Ramos (cell line): ENCODE measurements around the gene CFAP74.

Experiments used
- in situ Hi-C: fragments of 300-500 bp; cut with MboI; formaldehyde crosslinking; loops from one replicate; pipeline ENCODE4 v1.14.3; 2022; ENCODE audit warnings: low sequenced_read_pairs; ENCODE audit not compliant: unreplicated experiment

CFAP74 gene

DNA sequence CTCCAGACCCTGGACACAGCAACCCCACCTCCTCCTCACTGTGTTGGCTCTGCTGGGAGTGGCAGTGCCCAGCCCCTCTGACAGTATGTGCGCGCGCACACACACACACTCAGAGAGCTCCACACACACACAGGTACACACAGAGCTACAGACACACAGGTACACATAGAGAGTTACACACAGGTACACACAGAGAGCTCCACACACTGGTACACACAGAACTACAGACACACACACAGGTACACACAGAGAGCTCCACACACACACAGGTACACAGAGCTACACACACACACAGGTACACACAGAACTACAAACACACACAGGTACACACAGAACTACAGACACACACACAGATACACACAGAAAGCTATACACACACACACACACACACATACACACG is 40.3 kb upstream of the CFAP74 start:
- in situ Hi-C loops, result loop anchor here (10.0 kb wide), 1 partner anchor 329 kb away; no protein-coding TSS in a partner anchor

DNA sequence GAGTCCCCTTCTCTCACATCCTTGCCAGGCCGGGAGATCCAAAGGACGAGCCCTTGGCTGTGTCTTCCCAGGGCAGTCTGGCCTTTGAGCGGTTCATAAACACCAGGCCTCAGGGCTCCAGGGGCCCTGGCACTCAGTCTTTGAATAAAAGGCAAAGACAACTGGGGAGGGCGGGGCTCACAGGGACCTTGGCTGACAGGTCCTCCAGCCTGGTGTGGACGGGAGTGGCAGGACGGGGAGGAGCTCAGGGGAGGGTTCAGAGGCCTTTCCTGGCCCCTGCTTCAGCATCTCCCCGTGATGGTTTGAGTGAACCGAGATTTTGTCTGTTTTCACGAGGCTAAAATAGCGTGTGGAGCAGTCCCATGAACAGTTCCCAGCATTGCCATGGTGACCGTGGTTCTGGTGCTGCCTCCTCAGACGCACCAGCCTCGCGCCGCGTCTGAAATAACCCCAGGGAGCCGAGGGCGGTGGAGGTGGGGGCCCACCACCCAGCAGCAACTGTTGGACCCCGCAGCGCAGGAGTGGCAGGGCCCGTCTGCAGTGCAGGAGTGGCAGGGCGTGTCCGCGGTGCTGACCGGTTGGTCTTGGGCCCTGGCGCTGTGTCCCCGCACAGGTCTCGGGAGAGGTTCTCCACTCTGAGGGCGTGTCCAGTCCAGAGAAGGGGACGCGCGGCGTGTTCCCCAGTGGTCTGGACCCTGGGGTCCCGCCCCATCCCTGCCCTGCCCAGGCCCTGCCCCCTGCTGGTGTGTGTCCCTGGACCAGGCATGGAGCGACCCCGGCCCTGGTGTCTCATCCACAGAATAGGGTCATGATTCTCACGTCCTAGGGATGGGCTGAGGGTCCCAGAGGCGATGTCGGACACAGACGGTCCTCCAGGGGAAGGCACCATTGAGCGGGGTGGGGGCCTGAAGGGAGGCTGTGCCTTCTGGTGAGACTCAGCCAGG is 39.5 kb upstream of the CFAP74 start:
- in situ Hi-C loops, result loop anchor here (10.0 kb wide), 1 partner anchor 328 kb away; no protein-coding TSS in a partner anchor

DNA sequence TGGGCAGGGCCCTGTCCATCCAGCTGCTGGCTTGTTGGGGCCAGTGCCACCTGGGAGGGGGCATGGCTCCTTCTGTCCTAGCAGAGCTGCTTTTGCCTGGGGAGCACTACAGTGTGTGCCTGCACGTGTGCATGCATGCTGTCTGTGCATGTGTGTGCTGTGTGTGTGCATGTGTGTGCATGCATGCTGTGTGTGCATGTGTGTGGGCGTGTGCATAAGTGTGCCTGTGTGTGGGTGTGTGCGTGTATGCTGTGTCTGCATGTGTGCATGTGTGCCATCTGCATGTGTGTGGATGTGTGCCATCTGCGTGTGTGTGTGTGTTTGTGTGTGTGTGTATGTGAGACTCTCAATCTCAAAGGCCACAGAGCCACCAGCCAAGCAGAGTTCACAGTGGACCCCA is 38.3 kb upstream of the CFAP74 start:
- in situ Hi-C loops, result loop anchor here (10.0 kb wide), 1 partner anchor 327 kb away; no protein-coding TSS in a partner anchor

DNA sequence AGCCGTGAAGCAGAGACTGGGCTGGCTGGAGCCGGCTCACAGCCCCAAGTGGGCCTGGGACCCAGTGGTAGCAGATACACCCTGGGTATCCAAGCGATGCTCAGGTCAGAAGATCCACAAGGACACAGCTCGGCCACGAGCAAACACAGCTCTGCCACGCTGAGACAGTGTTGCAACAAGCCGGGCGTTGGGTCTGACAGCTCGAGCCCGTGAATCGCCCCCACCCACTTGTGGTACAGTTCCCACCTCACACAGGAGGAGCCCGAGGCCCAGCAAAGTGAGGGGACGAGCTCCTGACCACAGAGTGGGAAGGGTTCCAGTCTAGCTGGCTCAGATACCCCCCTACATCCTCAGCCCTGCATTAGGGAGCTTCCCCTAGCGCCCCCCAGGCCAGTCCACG is 37.7 kb upstream of the CFAP74 start:
- in situ Hi-C loops, result loop anchor here (10.0 kb wide), 1 partner anchor 327 kb away; no protein-coding TSS in a partner anchor

DNA sequence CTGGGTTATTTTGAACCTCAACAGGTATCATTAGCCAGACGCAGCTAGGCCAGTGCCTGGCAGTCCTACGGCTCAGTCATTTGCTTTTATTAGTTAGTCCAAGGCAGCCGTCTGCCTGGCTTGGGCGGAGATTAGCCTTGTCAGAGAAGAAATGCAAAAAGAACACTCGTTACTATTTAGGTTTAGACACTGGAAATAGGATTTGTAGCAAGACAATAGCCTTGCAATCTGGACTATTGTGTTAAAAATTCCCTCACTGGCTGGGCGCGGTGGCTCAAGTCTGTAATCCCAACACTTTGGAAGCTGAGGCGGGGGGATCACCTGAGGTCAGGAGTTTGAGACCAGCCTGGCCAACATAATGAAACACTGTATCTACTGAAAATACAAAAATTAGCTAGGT is 35.7 kb upstream of the CFAP74 start:
- in situ Hi-C loops, result loop anchor here (5.0 kb wide), 1 partner anchor 92 kb away; no protein-coding TSS in a partner anchor

DNA sequence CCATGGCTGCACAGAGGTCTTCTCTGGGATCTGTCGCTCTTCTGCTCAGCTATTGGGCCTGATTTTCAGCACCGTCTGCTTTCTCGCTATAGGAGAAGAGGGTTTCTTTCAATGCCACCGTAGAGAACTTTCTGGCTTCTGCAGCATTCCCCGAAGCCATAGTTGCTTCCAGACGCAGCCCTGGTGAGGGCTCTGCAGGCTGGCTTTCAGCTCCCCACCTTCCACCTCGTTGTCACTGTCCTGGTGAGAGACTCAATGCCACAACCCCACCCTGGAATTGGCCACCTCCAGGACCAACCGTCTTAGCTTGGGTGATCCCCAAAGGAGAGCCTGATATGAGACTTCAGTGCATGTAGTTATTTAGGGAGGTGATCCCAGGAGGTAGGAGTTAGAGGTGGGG is 34.6 kb upstream of the CFAP74 start:
- in situ Hi-C loops, result loop anchor here (5.0 kb wide), 1 partner anchor 91 kb away; no protein-coding TSS in a partner anchor

DNA sequence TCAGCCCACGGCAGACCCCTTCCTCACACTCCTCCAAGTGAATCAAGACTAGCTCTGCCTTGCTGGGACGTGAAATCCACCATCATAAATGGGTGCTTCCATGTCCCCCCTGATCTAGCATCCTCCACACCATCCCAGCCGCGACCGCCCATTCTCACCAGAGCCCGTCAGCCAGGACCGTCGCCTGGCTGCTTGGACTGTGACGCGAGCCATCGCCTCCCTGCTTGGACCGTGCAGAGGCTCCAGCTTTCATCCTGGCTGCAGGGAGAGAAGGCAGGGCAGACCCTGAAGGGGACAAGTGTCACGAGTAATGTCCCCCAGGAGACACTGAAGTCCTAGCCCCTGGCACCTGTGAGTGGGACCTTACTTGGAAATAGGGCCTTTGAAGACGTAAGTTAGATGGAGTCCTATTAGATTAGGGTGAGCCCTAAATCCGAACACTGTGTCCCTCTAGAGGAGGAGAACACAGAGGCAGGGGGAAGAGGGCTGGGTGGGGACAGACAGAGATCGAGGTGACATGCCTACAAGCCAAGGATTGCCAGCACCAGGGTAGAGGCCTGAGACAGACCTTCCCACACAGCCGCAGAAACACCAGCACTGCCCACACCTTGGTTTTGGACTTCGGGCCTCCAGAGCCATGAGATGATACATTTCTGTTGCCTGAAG is 33.9 kb upstream of the CFAP74 start:
- in situ Hi-C loops, result loop anchor here (5.0 kb wide), 1 partner anchor 90 kb away; no protein-coding TSS in a partner anchor

DNA sequence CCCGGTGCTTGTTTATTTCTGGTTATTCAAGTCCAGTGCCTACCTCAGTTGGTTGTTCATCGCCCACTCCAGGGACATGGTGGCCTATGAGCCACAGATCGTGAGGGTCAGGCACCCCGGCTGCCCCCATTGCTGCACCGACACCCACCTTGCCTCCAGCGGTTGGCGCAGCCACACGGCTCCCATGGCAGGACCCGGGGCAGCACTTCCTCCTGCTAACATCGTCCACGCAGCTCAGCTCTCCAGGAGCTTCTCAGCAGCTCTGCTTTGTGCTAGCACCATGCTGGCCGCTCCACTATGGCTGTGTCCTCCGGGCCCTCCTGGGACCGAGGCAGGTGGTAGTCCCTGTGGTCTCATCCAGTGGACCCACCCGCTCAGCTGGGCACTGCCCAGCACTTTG is 32.7 kb upstream of the CFAP74 start:
- in situ Hi-C loops, result loop anchor here (5.0 kb wide), 1 partner anchor 89 kb away; no protein-coding TSS in a partner anchor

DNA sequence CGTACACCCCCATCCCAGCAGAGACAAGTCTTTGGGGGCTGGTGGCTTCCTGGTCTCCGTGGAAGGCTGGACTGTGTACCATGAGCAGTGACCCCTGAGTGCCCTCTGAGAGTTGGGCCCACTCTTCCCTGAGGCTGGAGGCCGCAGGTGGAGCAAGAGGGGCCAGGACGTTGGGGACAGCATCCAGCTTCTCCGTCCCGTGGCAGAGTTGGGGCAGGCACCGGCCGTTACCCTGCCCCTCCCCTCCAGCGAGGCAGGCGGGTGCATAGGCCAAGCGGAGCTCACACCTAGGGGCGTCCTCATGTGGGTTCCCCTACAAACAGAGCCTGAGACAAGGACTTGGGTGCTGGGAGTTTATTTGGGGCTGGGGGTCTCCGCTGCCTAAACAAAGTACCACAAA is 29.6 kb upstream of the CFAP74 start:
- in situ Hi-C loops, result no loop called here

DNA sequence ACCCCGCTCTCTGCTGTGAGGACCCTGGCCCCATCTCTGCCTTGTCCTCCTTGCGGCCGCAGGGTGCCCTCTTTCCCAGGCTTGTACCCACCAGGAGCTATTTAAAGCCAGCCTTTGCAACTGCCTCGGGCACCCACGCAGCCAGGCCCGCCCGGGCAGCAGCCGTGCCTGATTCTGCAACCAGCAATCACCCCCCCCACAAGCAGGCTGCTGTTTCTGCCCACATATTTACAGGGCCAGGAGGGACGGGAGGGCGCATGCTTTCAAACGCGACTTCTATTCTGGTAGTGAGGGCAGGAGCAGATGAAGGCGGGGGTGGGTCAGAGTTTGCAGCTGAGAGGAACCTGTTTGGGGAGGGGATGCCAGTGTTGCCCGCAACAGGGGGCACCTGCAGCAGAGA is 29.2 kb upstream of the CFAP74 start:
- in situ Hi-C loops, result no loop called here

DNA sequence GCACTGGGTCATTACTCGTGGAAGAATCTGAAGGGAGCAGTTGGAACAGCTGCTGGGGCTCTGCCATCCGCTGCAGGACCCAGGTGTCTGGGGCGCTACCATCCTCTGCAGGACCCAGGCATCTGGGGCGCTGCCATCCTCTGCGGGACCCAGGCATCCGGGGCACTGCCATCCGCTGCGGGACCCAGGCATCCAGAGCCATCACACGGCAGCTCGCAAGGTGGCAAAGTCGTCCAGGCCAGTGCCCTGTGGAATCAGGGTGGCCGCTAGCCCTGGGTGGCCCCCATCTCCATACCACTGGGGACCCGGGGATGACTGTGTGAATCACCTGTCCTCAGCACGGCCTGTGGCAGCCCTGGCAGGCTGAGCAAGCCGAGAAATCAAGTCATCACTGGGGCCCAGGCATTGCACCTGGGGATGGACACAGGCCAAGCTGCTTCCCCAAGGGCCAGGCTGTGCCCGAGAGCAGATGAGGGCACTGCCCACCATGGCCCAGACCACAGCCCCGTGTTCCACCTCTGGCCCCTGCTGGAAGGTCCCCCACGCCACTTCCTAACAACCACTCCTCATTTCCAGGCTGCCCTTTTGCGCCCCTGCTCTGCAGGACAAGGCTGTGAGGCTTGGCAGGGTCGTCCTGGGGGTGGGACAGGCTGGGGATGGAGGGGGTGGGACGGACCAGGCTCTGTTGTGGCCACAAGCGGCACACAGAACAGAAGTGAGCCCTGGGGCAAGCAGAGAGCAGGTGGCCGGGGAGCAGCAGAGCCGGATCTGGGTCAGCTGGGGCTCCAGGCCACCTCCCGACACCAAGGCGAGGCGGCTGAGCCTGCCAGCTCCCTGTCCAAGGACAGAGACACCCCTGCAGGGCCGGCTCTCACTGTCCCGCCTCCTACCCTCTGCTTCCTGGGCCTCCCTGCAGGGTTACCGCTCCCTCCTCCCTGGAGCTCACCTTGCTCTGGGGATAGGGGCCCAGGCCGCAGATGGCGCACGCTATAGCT is 28.3 kb upstream of the CFAP74 start:
- in situ Hi-C loops, result no loop called here

DNA sequence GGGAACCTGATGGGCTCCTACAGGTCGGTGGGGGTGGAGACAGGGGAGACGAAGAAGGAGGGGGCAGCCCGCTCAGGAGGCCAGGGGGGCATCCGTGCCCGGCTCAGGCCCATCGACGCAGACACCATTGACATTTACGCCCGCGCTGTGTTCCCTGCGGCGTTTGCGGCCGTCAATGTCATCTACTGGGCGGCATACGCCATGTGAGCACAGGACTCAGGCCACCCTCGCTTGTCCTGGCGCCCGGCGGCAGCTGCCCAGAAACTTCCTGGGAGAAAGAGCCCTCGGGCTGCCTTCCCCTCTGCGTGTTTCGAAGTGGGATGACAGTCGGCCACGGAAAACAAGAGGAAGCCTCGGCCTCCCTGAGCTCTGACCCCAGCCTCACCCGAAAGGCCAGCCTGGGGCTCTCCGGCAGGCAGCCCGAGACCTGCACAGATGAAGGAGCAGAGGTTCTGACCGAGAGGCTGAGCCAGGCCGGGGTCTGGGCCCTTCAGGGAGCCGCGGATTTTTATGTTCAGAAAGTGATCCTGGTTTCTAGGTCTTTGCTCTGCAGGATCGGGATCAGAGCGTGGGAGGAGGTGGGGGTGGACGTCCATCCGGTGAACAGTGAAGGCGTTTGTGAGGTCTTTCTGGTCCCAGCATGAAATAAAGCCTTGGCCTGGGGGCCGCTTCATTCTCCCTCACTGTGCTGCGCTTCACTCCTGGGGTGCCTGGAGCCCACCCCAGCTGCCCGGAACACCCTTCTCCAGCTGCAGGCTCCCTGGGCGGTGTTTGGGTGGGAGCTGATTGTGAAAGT is 26.7 kb upstream of the CFAP74 start:
- in situ Hi-C loops, result no loop called here

DNA sequence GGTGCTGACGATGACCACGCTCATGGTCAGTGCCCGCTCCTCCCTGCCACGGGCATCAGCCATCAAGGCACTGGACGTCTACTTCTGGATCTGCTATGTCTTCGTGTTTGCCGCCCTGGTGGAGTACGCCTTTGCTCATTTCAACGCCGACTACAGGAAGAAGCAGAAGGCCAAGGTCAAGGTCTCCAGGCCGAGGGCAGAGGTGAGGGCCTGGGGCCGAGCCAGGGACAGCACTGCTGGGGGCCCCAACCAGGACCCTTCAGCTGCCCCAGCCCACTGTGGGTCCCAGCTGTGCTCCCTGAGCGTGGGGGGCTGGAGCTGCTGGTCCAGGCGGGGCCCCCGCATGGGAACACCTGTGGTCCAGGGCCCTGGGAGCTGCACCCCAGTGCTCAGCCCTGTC is 26.0 kb upstream of the CFAP74 start:
- in situ Hi-C loops, result no loop called here

DNA sequence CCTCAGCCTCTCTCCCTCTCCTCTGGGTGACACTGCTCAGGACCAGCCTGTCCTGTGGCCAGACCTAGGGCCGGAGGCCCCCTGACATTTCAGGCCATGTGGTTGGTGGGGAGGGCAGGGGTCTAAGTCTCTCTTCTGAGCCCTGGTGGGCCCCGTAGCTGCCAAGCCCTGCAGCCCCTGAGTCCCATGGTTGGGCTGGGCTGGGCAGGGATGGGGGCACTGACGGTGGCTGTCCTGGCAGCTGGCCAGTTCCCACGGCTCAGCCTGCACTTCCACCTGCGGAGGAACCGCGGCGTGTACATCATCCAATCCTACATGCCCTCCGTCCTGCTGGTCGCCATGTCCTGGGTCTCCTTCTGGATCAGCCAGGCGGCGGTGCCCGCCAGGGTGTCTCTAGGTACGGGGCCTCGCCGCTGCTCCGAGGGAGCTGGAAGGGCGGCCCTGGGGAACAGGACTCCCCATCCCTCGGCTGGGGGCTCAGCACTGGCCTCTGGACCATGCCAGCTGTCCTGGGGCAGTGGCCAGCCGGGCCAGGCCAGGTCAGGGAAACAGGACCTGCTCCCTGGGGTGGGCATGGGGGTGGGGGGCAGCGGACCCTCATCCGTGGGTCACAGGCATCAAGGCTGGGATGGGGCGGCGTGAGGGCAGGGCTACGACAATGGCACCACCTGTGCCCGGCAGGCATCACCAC is 25.4 kb upstream of the CFAP74 start:
- in situ Hi-C loops, result no loop called here

DNA sequence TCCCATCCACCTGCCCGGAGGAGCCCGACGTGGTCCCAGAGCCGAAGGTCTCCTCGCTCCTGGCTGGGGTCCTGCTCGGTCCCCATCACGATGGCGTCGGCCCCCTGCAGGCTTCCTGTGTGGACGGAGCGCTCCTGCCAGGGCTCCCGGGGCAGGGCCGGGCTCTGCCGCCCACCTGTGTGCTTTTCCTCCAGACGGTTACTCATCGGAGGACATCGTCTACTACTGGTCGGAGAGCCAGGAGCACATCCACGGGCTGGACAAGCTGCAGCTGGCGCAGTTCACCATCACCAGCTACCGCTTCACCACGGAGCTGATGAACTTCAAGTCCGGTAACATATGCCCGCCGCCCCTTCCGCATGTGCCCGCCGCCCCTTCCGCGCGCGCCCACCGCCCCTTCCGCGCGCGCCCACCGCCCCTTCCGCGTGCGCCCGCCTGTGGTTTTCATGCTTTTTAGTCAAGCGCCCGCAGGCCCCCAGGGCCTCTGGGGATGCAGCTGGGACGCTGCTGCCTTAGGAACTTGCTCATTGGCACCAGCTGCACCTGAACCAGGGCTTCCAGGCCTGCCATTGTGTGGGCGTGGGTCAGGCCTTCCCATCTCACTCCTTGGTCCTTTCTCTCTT is 24.5 kb upstream of the CFAP74 start:
- in situ Hi-C loops, result no loop called here

DNA sequence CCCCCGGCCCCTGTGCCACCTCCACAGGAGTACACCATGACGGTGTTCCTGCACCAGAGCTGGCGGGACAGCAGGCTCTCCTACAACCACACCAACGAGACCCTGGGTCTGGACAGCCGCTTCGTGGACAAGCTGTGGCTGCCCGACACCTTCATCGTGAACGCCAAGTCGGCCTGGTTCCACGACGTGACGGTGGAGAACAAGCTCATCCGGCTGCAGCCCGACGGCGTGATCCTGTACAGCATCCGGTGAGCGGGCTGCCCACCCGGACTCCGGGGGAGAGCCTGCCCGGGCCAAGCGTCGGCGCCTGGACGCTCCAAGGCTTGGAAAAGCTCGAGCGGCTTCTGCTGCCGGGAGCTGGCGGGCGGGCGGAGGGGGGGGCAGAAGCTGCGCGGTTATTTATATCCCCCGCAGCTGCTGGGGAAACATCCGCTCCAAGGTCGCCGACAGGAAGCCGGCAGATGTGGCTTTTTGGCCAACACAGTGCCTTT is 21.9 kb upstream of the CFAP74 start:
- in situ Hi-C loops, result no loop called here

DNA sequence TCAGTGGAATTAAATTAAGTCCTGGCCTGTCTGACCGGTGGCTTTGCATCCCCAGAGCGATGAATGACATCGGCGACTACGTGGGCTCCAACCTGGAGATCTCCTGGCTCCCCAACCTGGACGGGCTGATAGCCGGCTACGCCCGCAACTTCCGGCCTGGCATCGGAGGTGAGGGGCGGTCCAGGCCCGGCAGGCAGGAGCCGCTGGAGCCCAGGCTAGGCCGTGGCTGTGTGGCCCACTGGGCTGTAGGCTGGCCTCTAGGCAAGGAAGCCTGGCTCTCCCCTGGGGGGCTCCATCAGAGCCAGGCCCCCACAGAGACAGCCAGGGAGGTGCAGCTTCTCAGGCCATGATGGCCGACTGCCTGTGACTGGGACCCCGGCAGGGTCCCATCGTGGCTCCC is 21.3 kb upstream of the CFAP74 start:
- in situ Hi-C loops, result no loop called here

DNA sequence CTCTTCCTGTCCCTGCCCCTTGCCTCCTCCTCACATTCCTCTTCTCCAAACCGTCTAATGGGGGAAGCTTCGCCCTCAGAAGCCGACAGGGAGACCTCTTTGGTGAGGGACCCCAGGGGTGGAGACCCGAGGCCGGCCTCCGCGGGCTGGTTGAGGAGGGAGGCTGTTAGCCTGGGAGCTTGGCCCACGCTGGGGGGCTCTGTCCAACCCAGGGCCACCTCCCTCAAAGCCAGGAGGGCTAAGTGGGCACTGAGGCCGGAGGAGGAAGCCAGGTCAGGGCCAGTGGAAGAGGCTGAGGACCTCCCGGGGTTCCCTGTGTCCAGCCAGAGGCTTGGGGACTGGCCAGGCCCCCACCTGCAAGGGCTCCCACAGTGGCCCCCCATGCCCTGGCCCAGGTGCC is 20.9 kb upstream of the CFAP74 start:
- in situ Hi-C loops, result no loop called here
